DMS 273 treated with DMSO at 0.1 percent for 48 hours (cell line): Measurements from ENCODE around the gene TENT5C.

Experiments
- DNase-seq: peaks from one replicate; lab custom pipeline; 2025; lab: John Stamatoyannopoulos, UW

TENT5C gene

DNA sequence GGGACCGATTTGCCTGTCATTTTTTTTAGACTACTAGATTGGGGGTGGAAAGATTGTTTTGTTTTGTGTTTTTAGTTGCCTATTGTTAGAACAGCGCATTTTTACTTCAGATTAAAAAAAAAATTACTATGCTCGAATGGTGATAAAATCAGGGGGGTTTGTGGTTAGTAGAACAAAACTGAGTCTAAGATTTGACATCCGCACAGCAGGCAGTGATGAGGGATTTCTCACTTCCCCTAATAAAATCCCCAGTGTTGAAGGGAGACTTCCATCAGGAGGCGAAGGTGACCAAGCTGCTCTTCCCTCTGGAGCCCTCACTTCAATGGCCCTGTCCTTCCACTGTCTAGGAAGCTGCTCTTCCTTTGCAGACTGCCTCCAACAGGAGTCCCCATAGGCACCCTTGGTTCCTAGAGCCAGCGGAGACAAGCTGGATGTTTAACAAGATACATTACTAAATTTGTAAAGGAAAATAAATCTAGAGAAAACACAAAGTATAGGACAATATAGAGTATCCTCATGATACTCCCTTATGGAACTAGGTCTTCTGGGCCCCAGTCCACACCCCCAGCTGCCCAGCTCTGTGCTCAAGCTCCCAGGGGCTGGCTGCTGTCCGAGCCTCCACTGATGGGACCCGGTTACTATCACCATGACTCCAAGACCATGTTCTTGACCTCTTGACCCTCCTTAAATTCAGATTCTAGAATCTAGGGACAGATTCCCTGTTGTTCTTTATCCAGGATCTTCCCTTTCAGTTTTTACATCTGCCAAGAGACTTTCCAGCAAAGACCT, 31.0 kb downstream of the TENT5C start:
- DNase-seq = no peak

DNA sequence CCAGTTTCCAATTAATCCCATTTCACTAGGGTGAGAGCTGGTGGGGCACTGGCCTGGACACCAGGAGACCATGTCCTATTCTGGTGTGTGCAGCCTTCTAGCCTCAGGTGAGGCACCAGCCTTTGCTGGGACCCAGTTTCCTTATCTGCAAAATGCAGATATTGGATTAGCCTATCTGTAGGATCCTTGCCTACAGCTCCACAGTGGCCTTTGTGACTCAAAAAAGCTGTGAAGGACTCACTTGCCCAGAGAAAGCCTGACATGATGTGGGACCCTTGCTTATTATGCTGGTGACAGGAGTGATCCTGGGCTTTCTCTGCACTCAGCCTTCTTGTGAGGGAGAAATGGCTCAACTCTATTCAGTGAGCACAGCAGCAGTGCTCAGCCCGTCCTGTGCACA, 32.3 kb downstream of the TENT5C start:
- no peak for DNase-seq

GRCh38 chr1:117638759-117639158, 32.9 kb downstream of the TENT5C start:
- no peak for DNase-seq

GRCh38 chr1:117639741-117640140, 33.9 kb downstream of the TENT5C start:
- DNase-seq = no peak

GRCh38 chr1:117641536-117641935, 35.7 kb downstream of the TENT5C start:
- DNase-seq = no peak

DNA sequence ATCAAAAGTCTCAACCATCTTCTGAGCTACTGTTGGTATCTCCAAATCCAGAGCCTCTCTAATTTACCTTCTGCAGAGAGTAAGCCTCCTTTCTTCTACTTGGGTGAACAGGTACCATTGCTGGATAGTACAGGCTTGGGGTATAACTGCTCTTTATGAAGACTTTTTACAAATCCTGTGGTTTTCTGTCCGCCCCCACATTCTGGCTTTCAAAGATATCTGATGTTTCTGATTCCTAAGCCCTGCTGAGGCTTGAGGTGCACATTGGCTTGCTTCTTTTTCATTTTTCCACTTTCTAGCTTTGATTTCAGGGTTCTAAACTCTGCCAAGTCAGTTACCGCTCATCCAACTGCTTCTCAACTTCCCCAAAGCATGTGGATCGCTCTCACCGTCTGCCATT, 37.1 kb downstream of the TENT5C start:
- DNase-seq = no peak

DNA sequence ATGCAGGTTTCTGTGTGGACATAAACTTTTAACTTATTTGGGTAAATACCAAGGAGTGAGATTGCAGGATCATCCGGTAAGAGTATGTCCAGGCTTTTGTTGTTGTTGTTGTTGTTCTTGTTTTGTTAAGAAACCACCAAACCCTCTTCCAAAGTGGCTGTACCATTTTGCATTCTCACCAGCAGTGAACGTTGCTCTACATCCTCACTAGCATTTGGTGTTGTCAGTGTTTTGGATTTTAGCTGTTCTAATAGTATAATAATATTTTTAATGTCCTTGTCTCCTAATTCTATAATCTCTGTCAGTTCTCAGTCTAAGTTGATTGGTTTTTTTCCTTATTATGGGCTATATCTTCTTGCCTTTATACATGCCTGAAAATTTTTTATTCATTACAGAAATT, 37.8 kb downstream of the TENT5C start:
- no peak for DNase-seq

- no peak for DNase-seq
These were observed 39.0 kb downstream of the TENT5C start for GRCh38 chr1:117644696-117645311.

DNA sequence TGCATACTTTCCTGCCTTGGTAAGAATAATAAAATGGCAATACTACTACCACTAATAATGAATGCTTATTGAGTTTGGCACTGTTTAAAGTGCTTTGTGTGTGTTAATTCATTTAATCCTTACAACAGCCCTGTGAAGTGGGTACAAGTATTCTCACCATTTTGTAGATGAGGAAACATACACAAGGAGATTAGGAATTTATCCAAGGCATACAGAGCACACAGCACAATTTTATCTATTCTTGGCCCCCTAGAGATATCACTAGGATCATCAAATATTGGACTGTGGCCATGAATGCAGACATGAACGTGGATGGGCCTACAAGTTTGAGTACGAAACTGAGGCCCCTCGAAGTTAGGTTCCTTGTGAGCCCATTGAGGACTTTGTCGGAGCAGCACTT, 39.5 kb downstream of the TENT5C start:
- no peak for DNase-seq

- no peak for DNase-seq
These were observed 40.4 kb downstream of the TENT5C start for GRCh38 chr1:117646007-117646811.

DNA sequence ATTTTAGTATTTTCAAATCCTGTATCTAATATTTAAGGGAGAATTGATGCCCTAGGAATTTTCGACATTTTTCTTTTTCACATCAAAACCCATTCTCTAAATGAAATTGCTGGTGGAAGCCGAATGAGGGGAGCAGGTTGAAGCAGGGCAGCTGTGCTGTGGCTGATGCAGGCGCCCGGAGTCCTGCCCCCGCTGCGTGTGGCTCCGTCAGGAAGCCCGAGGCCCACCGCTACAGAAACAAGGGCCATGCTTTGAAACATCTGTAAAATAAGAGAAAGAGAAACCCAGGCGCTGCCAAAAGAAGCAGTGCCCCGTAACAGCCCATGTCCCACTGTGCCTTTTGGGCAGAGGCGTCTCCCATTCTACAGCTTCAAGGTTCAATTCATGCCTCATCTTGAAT, 41.1 kb downstream of the TENT5C start:
- no peak for DNase-seq

GRCh38 chr1:117648015-117648414, 42.2 kb downstream of the TENT5C start:
- no peak for DNase-seq

GRCh38 chr1:117650840-117651568, 45.2 kb downstream of the TENT5C start:
- no peak for DNase-seq

DNA sequence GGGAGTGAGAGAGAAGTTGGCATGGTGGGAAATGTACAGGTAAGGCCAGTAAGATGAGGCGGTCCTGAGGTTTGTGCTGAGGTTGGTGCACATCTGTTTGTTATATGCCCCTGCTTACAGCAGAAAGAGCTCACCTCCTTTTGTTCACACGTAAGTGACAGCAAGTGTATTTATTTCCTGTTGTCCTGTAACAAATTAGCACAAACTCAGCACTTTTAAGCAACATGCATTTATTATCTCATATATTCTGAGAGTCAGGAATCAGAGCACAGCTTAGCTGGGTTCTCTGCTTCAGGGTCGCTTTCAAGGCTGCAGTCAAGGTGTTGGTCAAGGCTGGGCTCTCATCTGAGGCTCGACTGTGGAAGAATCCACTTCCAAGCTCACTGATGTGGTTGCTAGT, 45.8 kb downstream of the TENT5C start:
- DNase-seq = no peak

DNA sequence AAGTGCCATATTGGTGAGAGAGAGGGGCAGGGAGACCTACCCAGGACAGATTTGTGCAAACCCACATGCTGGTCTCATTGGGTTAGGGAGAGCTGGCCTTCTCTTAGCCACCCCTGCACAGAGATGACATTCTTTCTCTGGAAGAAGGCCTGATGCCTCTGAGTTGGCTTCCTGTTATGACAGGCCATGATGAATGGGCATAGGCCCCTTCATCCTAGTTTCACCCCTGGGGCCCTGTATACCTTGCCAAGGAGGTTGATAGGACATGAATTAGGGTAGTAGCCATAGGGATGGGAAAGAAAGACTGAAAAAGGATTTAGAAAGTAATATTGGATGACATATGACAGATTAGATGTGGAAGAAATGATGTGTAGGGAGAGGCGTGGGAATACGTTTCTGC, 46.6 kb downstream of the TENT5C start:
- DNase-seq = no peak

DNA sequence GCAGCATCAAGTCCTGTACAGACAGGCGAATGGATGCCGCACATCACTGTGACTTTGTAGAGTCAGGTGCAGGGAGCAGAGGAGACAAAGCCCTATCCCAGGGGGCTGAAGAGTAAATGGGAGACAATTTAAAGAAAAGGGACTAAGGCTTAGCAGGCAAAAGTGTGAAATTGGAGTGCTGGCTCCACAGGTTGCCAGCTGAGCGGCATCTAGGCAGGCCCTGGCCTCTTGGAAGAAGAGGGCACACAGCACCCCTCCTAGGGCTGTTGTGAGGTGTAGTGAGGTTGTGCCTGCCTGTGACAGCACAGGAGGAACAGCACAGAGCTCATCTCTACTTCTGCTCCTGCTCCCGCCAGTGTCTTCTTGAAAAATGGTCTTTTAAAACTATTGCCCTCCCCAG, 47.3 kb downstream of the TENT5C start:
- DNase-seq = no peak

DNA sequence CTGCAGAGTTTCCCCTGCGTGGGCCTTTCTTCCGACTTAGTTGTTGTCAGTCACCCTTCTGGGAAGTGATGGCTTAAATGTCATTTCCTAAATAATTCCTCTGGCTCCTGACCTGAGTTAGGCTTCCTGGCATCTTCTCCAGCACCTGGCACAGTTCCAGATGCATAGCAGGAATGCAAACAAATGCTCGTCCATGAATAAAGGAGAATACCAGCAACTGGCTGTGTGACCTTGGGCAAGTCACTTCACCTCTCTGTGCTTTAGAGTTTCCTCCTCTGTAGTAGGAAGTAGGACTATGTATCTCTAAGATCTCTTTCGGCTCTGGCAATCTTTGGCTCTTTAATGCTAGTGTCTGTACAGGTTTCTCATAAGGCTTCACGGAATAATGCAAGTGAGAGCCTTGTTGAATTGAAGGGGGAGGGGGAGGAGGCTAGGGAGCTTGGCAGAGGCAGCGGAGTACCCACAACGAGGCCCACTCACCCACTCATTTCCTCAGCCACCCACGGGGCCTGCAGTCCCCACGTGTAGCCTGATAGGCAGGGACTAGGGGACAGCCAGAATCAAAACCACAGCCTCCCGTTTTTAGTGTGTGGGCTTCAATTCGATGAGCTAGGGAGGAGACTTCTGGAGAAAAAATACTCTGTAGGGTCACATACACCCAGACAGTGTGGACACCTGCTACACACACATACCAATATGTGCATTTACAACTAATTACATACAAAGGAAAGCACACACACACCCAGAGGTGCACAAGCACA, 48.1 kb downstream of the TENT5C start:
- no peak for DNase-seq

- DNase-seq = no peak
These were observed 48.8 kb downstream of the TENT5C start for GRCh38 chr1:117654493-117655219.

- DNase-seq = no peak
These were observed 49.4 kb downstream of the TENT5C start for GRCh38 chr1:117655220-117655577.

DNA sequence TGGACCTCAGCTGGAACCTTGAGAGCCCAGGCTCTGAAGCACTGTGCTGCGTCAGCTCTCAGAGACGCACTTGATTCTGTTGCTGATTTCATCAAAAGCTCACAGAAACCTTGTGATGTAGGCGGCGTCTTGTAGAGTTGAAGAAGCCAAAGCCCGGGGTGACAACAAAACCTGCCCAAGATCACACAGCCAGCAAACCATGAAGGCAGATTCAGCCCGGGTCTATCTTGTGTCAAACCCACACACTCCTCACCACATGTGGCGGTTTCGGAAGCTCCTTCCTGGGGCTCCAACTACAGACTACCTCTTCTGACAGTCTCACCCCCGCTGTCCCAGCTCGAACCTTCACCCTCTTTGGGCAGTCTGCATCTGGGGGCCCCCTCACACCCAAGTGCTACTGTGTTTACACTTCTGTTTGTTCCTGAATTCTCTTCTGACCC, 50.4 kb downstream of the TENT5C start:
- no peak for DNase-seq

GRCh38 chr1:117657031-117657430, 51.2 kb downstream of the TENT5C start:
- no peak for DNase-seq
